Thoracic aorta (tissue), 2 donors: Measurements from ENCODE around the gene PCDHGA10. TPM values are rescaled to one million over a fixed set of nuclear protein-coding genes. Genes with fewer than 3 reads are reported as not detected.

Source experiments
- ATAC-seq: fragments of 150-250 bp; one replicate; pipeline ENCODE4 v1.8.0; 2017; ENCODE audit warnings: low read depth; ENCODE audit not compliant: insufficient number of reproducible peaks, low FRiP score
- DNase-seq: peaks from one replicate; pipeline ENCODE4 v3.0.0-alpha.2; 2020; ENCODE audit warnings: low spot score
- H3K27ac ChIP-seq, 2 donors: fragments of 200-600 bp; sonication (generic); 1 replicate in 1 of 2; 2 replicates in 1 of 2; pipeline ENCODE4 v1.5.1; 2016; ENCODE audit warnings: mild to moderate bottlenecking in 2 of 2, moderate library complexity in 2 of 2
- H3K27me3 ChIP-seq: fragments of 200-600 bp; sonication (generic); replicated peaks from 2 replicates; pipeline ENCODE4 v1.6.0; 2016; ENCODE audit warnings: mild to moderate bottlenecking; ENCODE audit not compliant: insufficient read depth
- H3K36me3 ChIP-seq: fragments of 200-600 bp; sonication (generic); one replicate; pipeline ENCODE4 v1.5.1; 2016
- H3K4me1 ChIP-seq, 2 donors: fragments of 200-600 bp; sonication (generic); 1 replicate in 1 of 2; 2 replicates in 1 of 2; pipeline versions ENCODE4 v1.5.1 to v1.6.0; 2016; ENCODE audit warnings: low read depth in 2 of 2, mild to moderate bottlenecking in 1 of 2; ENCODE audit not compliant: control insufficient read depth in 1 of 2
- H3K4me3 ChIP-seq: fragments of 200-600 bp; sonication (generic); 2 replicates; pipeline ENCODE4 v1.5.1; 2016; ENCODE audit warnings: mild to moderate bottlenecking
- H3K9me3 ChIP-seq: fragments of 200-600 bp; sonication (generic); 2 replicates; pipeline ENCODE4 v1.5.1; 2016
- total RNA-seq, 2 donors: library from RNA; depleted of rRNA; stranded (reverse); fragments of >200 nt; gene quantifications; one replicate each; pipeline versions ENCODE4 v1.1.0 to v1.2.3, GENCODE V29; 2016
- TF ChIP-seq, protein P1 (sequence below): fragments of 200-600 bp; sonication (generic); IDR thresholded peaks from one replicate; pipeline ENCODE4 v1.5.1; 2019; ENCODE audit warnings: antibody characterized with exemption

The PCDHGA10 gene
- total RNA-seq, 2 donors from 2014 or later: 11.1 to 14.4 TPM

DNA sequence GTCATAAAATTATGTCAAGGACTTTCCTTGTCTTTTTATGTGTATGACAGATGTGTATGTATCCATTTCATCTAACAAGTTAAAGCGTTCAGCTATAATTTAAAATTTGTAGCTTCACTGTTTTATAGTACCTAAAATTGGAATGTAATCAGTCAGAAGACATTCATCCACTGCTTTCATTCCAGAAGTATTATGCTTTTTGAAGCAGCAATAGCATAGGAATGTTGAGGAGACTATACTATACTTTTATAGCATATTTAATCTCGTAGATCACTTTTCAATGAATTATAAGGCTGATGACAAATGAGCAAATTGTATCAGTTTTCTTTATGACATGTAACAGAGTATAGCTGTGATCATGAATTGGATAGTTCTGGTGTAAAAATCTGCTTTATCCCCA, 24.4 kb downstream of the PCDHGA10 start:
- H3K4me1 ChIP-seq: no peaks in the 10 kb centered on the region
- TF ChIP-seq, protein P1, sequence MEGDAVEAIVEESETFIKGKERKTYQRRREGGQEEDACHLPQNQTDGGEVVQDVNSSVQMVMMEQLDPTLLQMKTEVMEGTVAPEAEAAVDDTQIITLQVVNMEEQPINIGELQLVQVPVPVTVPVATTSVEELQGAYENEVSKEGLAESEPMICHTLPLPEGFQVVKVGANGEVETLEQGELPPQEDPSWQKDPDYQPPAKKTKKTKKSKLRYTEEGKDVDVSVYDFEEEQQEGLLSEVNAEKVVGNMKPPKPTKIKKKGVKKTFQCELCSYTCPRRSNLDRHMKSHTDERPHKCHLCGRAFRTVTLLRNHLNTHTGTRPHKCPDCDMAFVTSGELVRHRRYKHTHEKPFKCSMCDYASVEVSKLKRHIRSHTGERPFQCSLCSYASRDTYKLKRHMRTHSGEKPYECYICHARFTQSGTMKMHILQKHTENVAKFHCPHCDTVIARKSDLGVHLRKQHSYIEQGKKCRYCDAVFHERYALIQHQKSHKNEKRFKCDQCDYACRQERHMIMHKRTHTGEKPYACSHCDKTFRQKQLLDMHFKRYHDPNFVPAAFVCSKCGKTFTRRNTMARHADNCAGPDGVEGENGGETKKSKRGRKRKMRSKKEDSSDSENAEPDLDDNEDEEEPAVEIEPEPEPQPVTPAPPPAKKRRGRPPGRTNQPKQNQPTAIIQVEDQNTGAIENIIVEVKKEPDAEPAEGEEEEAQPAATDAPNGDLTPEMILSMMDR: no peak
- H3K4me3 ChIP-seq: no peak overlapping the region
- H3K27me3 ChIP-seq: no peaks in the 10 kb centered on the region
- ATAC-seq (no peak), DNase-seq (no peak)
- H3K27ac ChIP-seq: no peak overlapping the region
- peaks cover 84% of the 10 kb centered on the region for H3K9me3 ChIP-seq
- peaks cover 6% of the 10 kb centered on the region for H3K36me3 ChIP-seq

DNA sequence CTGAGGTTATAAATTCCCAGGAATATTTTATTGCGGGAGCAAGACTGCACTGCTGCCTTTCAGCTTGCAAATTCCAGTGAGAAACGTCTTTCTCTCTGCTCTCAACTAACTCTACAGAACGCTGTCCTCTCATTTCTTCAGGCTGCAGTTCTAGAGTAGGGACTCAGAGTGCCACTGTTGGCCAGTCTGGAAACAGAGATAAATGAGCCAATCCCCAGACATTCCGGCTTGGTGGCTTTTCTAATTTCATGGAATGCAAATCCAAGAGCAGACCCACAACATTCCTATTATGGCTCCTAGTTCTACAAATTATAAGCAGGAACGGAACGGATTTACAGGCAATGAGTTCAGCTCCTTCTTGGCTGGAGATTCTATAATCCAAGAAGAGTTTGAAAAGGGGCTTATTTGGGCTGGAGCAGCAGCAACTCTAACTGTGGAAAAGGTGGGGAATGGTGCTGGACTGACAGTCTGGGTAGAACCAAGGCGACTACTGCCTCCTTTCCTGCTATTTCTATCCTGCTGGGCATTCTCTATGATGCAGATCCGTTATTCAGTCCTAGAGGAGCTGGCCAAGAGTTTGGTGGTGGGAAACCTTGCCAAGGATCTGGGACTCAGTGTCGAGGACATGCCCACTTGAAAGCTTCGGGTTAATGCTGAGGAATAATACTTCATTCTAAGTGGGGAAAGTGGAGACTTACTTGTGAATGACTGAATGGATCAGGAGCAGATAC, 26.8 kb downstream of the PCDHGA10 start:
- Histone ChIP-seq H3K27ac (no peak overlapping the region), H3K4me1 (no peaks in the 10 kb centered on the region), H3K9me3 (peaks cover 78% of the 10 kb centered on the region), H3K27me3 (no peaks in the 10 kb centered on the region), H3K4me3 (no peak overlapping the region), H3K36me3 (peaks cover 6% of the 10 kb centered on the region)
- no peak for ATAC-seq
- DNase-seq: no peak
- TF ChIP-seq, protein P1: no peak

DNA sequence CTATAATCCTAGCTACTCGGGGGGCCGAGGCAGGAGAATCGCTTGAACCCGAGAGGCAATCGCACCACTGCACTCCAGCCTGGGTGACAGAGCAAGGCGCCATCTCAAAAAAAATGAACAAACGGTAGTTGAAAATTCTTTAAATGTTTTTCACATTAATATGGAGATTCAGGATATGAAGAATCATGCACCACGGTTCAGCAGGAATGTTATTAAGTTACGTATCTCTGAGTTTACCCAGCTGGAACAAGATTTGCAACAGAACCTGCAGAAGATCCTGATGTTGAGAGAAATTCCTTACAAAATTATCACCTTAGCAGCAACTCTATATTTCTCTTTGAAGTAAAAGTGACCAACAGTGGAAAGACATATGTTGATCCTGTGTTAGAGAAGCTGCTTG, 27.6 kb downstream of the PCDHGA10 start:
- H3K27me3 ChIP-seq: no peaks in the 10 kb centered on the region
- no peaks in the 10 kb centered on the region for H3K4me1 ChIP-seq
- no peak overlapping the region for H3K27ac ChIP-seq
- ATAC-seq (no peak), DNase-seq (no peak)
- TF ChIP-seq, protein P1: no peak
- no peak overlapping the region for H3K4me3 ChIP-seq
- peaks cover 78% of the 10 kb centered on the region for H3K9me3 ChIP-seq
- H3K36me3 ChIP-seq: peaks cover 6% of the 10 kb centered on the region

DNA sequence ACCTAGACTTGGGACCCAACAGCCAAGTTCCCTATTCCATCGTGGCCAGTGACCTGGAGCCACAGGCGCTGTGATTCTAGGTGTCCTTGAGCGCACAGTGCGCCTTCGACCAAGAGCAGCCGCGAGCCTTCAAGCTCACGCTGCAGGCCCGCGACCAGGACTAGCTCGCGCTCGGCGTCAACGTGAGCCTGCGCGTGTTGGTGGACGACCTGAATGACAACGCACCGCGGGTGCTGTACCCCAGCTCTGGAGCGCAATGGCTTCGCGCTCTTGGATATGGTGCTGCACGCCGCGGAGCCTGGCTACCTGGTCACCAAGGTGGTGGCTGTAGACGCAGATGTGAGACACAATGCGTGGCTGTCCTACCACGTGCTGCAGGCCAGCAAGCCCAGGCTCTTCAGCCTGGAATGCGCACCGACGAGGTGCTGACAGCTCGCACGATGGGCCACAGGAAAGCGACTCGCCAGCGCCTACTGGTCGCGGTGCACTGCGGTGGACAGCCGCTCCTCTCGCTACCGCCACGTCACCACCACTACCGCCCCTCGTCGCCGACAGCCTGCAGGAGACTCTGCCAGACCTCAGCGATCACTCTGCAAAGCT, 28.9 kb downstream of the PCDHGA10 start:
- Histone ChIP-seq H3K27ac (no peak overlapping the region), H3K4me3 (no peak overlapping the region), H3K4me1 (no peaks in the 10 kb centered on the region), H3K27me3 (no peaks in the 10 kb centered on the region), H3K9me3 (peaks cover 73% of the 10 kb centered on the region), H3K36me3 (peaks cover 6% of the 10 kb centered on the region)
- TF ChIP-seq, protein P1: no peak
- ATAC-seq: no peak
- no peak for DNase-seq

DNA sequence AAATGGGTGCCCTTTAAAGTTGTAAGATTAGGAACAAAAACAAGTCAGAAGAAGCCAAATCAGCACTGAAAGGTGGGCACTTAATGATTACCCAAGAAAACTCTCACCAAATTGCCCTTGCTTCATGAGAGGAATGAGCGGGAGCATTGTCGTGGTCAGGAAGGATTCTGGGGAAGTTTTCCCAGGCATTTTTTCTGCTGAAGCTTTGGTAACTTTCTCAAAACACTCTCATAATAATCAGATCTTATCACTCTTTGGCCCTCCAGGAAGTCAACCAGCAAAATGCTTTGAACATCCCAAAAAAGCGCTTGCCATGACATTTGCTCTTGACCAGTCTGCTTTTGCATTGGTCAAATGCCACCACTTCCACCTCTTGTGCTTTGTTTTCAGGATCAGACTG, 52.6 kb downstream of the PCDHGA10 start:
- DNase-seq (no peak), ATAC-seq (no peak)
- no peaks in the 10 kb centered on the region for H3K4me1 ChIP-seq
- TF ChIP-seq, protein P1: no peak
- H3K36me3 ChIP-seq: no peaks in the 10 kb centered on the region
- H3K9me3 ChIP-seq: no peaks in the 10 kb centered on the region
- H3K27me3 ChIP-seq: no peaks in the 10 kb centered on the region
- no peak overlapping the region for H3K4me3 ChIP-seq
- no peak overlapping the region for H3K27ac ChIP-seq

Other genes with a start within 250 kb of the PCDHGA10 start
- gene PCDHB7, start 240.3 kb upstream of the PCDHGA10 start, total RNA-seq: 1 to 10 TPM; 4.2 to 7.1 TPM
- gene PCDHB8, start 235.2 kb upstream of the PCDHGA10 start, total RNA-seq: 1 to 10 TPM in 1 of 2 donors, under 1 TPM in 1; 0.95 to 1.7 TPM
- 10 to 100 TPM in 1 of 2 donors, 1 to 10 TPM in 1; 9.1 to 11.6 TPM for gene PCDHB16, start 230.6 kb upstream of the PCDHGA10 start, total RNA-seq
- 1 to 10 TPM; 4.2 to 9.6 TPM for gene PCDHB9, start 225.8 kb upstream of the PCDHGA10 start, total RNA-seq
- gene PCDHB10, start 220.6 kb upstream of the PCDHGA10 start, total RNA-seq: 1 to 10 TPM; 6.1 to 9.1 TPM
- 10 to 100 TPM in 1 of 2 donors, 1 to 10 TPM in 1; 6.0 to 10.6 TPM for gene PCDHB11, start 213.4 kb upstream of the PCDHGA10 start, total RNA-seq
- gene PCDHB12, start 204.3 kb upstream of the PCDHGA10 start, total RNA-seq: 1 to 10 TPM; 7.3 to 7.4 TPM
- gene PCDHB13, start 199.1 kb upstream of the PCDHGA10 start, total RNA-seq: 10 to 100 TPM in 1 of 2 donors, 1 to 10 TPM in 1; 8.0 to 16.1 TPM
- 10 to 100 TPM; 10.2 to 14.6 TPM for gene PCDHB14, start 189.6 kb upstream of the PCDHGA10 start, total RNA-seq
- 10 to 100 TPM in 1 of 2 donors, 1 to 10 TPM in 1; 6.1 to 10.7 TPM for gene PCDHB15, start 167.6 kb upstream of the PCDHGA10 start, total RNA-seq
- 1 to 10 TPM; 2.0 to 3.5 TPM for gene SLC25A2, start 108.9 kb upstream of the PCDHGA10 start, total RNA-seq
- gene TAF7, start 92.2 kb upstream of the PCDHGA10 start, total RNA-seq: 10 to 100 TPM; 35.9 to 56.1 TPM
- 1 to 10 TPM in 1 of 2 donors, under 1 TPM in 1; 0.41 to 2.8 TPM for gene PCDHGA1, start 82.5 kb upstream of the PCDHGA10 start, total RNA-seq
- 10 to 100 TPM in 1 of 2 donors, 1 to 10 TPM in 1; 8.5 to 13.8 TPM for gene PCDHGA2, start 74.2 kb upstream of the PCDHGA10 start, total RNA-seq
- gene PCDHGA3, start 69.2 kb upstream of the PCDHGA10 start, total RNA-seq: 1 to 10 TPM; 5.3 to 9.1 TPM
- gene PCDHGB1, start 62.9 kb upstream of the PCDHGA10 start, total RNA-seq: 10 to 100 TPM in 1 of 2 donors, 1 to 10 TPM in 1; 6.8 to 11.4 TPM
- 10 to 100 TPM; 11.4 TPM for gene PCDHGA4, start 58.0 kb upstream of the PCDHGA10 start, total RNA-seq
- gene PCDHGB2, start 53.0 kb upstream of the PCDHGA10 start, total RNA-seq: 10 to 100 TPM in 1 of 2 donors, 1 to 10 TPM in 1; 9.7 to 13.4 TPM
- 10 to 100 TPM in 1 of 2 donors, 1 to 10 TPM in 1; 9.5 to 12.5 TPM for gene PCDHGA5, start 48.8 kb upstream of the PCDHGA10 start, total RNA-seq
- 10 to 100 TPM; 11.2 to 15.4 TPM for gene PCDHGB3, start 42.7 kb upstream of the PCDHGA10 start, total RNA-seq
- gene PCDHGA6, start 39.1 kb upstream of the PCDHGA10 start, total RNA-seq: 10 to 100 TPM; 12.0 to 13.1 TPM
- 10 to 100 TPM; 11.9 to 12.2 TPM for gene PCDHGA7, start 30.2 kb upstream of the PCDHGA10 start, total RNA-seq
- 10 to 100 TPM; 11.6 to 18.1 TPM for gene PCDHGB4, start 25.3 kb upstream of the PCDHGA10 start, total RNA-seq
- 10 to 100 TPM in 1 of 2 donors, 1 to 10 TPM in 1; 7.5 to 13.9 TPM for gene PCDHGA8, start 20.4 kb upstream of the PCDHGA10 start, total RNA-seq
- gene PCDHGB5, start 15.0 kb upstream of the PCDHGA10 start, total RNA-seq: 10 to 100 TPM; 20.8 to 26.3 TPM
- gene PCDHGA9, start 10.2 kb upstream of the PCDHGA10 start, total RNA-seq: 10 to 100 TPM; 12.0 to 18.6 TPM
- 10 to 100 TPM in 1 of 2 donors, 1 to 10 TPM in 1; 9.5 to 17.2 TPM for gene PCDHGB6, start 5.0 kb upstream of the PCDHGA10 start, total RNA-seq
- gene PCDHGB7, start 4.7 kb downstream of the PCDHGA10 start, total RNA-seq: 10 to 100 TPM; 18.0 to 28.1 TPM
- gene PCDHGA11, start 8.1 kb downstream of the PCDHGA10 start, total RNA-seq: 10 to 100 TPM; 10.4 to 11.6 TPM
- gene PCDHGA12, start 17.5 kb downstream of the PCDHGA10 start, total RNA-seq: 10 to 100 TPM; 16.2 to 26.0 TPM
- 10 to 100 TPM; 61.3 to 99.9 TPM for gene PCDHGC3, start 63.0 kb downstream of the PCDHGA10 start, total RNA-seq
- 1 to 10 TPM; 6.4 to 7.9 TPM for gene PCDHGC4, start 72.0 kb downstream of the PCDHGA10 start, total RNA-seq
- gene PCDHGC5, start 76.1 kb downstream of the PCDHGA10 start, total RNA-seq: 1 to 10 TPM; 5.7 to 6.9 TPM
- gene DIAPH1, start 206.0 kb downstream of the PCDHGA10 start, total RNA-seq: 10 to 100 TPM; 91.0 to 93.1 TPM
- gene HDAC3, start 223.9 kb downstream of the PCDHGA10 start, total RNA-seq: 10 to 100 TPM; 53.5 to 56.2 TPM
- gene RELL2, start 224.0 kb downstream of the PCDHGA10 start, total RNA-seq: 1 to 10 TPM; 1.6 to 3.2 TPM
- gene FCHSD1, start 238.4 kb downstream of the PCDHGA10 start, total RNA-seq: 10 to 100 TPM; 42.6 to 47.0 TPM